Fibroblast of villous mesenchyme (primary cell): ENCODE measurements around the gene MBLAC2. TPM values are rescaled to one million over a fixed set of nuclear protein-coding genes. Genes with fewer than 3 reads are reported as not detected.

Experiments used
- DNase-seq: peaks from one replicate; pipeline ENCODE4 v3.0.0-alpha.2; 2010; ENCODE audit warnings: low read depth
- H3K4me3 ChIP-seq: 2 replicates; pipeline ENCODE4 v1.5.1; 2011; ENCODE audit warnings: low read depth, mild to moderate bottlenecking, low read length
- total RNA-seq: library from RNA; depleted of rRNA; stranded (reverse); fragments of >200 nt; gene quantifications from 2 replicates; pipeline ENCODE4 v1.2.3, GENCODE V29; 2012
- TF ChIP-seq, protein P1 (sequence below): IDR thresholded peaks from 2 replicates; pipeline ENCODE4 v1.5.1; 2012; ENCODE audit warnings: low read depth, mild to moderate bottlenecking, low read length; ENCODE audit not compliant: insufficient read depth

Gene MBLAC2
- total RNA-seq, 1 donor, result 6.9 TPM

DNA sequence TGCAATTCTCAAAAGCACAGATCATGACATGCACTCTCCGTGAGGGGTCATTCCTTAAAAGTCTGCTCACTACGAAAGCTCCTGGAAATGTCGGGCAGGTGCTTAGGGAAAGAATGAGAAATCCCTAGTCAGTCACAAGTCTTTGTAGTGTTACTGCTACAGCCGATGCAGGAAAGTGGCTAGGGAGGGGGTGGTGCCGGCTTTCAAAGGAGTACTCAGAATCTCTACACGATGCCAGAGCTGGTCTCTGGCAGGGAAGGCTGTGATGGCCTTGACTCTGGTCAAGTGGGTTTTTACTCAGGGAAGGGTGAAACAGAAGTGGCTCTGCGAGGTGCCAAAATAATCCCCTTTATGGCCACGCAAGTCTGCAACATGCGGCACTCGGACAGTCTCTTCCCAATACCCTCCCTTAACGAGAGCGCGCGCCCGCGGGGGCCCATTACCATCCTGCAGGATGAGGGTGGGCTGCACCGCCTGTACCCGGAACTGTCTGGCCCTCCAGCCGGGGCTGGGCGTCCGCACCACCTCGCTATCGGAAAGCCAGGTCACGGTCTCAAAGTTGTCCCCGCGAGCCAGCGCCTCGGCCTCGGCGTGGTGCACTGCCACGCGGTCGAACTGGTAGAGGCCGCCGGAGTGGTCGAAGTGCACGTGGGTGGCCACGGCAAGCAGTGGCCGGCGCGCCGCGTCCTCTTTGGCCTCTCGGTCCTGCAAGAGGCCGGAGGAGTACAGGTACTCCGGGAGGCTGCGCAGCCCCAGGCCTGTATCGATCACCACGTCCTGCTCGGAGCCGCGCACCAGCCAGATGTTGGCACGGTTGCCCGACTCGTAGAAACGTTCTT, 956 bp downstream of the MBLAC2 start:
- H3K4me3 ChIP-seq, result peak overlapping the region; percentile 82
- TF ChIP-seq, protein P1, sequence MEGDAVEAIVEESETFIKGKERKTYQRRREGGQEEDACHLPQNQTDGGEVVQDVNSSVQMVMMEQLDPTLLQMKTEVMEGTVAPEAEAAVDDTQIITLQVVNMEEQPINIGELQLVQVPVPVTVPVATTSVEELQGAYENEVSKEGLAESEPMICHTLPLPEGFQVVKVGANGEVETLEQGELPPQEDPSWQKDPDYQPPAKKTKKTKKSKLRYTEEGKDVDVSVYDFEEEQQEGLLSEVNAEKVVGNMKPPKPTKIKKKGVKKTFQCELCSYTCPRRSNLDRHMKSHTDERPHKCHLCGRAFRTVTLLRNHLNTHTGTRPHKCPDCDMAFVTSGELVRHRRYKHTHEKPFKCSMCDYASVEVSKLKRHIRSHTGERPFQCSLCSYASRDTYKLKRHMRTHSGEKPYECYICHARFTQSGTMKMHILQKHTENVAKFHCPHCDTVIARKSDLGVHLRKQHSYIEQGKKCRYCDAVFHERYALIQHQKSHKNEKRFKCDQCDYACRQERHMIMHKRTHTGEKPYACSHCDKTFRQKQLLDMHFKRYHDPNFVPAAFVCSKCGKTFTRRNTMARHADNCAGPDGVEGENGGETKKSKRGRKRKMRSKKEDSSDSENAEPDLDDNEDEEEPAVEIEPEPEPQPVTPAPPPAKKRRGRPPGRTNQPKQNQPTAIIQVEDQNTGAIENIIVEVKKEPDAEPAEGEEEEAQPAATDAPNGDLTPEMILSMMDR, result no peak
- peak; percentile 19 for DNase-seq

DNA sequence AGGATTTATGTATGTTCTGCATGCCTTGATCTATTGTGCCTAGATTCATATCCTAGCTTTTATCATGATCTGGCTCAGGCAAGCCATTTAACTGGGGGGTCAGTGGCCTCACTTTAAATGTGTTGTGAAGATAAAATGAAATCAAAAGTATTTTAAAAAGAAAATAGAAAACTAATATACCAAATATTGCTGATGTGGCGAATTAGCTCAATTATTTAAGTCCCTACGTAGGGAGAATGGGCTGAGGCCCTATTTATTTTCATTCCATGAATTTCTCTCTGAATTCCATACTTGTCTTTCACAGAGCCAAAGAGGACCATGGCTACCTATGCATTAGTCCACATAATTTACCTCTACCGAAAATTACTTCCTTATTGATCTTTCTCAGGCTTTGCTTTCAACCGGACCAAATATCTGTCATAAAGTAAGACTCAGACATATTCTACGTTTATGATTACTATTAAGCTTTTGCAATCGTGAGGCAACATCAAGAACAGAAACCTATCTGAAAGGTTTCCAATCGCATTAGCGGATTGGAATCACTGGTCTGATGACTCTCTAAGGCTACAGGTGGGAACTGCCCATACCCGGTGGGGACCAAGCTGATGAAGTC, 1.7 kb downstream of the MBLAC2 start:
- no peak for DNase-seq
- peak overlapping the region; percentile 82 for H3K4me3 ChIP-seq
- TF ChIP-seq, protein P1, result no peak

DNA sequence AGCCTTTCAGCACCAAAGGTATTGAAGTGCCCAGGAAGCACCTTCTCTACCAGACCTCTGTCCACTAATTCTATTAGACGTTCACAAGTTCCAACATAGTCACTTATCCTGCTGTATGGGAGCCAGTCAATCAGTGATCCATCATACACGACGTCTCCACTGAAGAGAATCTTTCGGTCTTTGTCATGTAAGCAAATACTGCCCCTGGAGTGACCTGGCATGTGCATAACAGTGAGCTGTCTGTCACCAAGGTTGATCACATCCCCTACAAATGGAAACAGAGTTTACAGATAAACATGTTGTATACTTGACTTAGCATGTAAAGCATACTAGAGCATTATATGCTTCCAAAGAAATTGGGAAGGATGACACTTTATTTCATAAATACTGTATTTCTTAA, 13.3 kb downstream of the MBLAC2 start:
- H3K4me3 ChIP-seq, result no peak overlapping the region
- TF ChIP-seq, protein P1, result no peak
- DNase-seq, result no peak

DNA sequence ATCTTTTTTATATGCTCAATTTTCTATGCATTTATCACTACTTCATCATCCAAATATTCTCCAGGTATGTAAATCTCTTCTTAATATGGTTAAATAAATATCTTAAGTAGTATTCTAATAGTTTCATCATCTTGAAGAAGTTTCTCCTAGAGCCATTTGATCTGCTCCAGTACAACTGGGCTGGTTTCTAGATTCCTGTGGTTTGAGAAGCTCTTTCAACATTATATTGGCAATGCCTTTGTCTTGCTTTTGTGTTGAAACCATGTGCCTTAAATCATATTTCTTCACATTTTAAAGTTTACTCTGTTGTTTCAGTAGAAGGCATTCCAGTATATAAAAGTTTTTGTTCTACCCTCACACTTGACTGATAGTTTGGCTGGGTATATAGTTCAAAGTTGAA, 27.6 kb downstream of the MBLAC2 start:
- peak; percentile 27 for DNase-seq
- TF ChIP-seq, protein P1, result no peak
- H3K4me3 ChIP-seq, result no peak overlapping the region

DNA sequence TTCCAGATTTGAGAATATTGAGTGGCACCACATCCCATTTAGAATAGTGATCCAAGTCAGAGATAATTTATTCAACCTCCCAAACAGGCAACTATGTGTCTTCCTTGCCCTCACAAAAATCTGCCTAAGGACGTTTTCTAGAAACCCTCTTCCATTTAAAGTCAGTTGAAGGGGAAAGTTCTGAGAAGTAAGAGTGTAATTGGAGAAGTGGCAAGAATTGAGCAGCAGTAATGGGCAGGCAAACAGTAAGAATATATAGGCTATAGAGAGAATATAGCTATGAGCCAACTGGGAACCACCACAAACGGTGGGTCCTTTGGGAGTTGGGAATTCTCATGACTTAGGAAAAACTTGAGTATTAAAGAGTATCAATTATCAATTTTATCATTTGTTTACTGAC, 33.9 kb downstream of the MBLAC2 start:
- no peak for DNase-seq
- no peak overlapping the region for H3K4me3 ChIP-seq
- TF ChIP-seq, protein P1, result no peak

DNA sequence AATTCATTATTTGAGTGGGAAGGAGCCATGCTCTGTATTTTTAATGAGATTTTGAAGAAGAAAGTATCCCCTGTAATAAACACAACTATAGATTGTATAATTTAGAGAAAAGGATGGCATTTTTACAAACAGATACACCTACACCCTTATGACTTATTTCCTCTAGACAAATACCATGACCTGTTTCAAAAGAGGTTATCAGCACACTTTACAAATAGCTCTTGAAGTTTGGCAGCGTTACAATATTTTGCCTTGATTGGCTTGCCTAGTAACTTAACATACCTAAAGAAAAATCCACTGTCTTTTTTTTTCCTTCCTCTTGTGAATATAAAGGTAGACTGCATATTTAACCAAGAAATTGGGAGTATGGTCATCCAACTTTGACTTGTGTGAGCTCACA, 36.5 kb downstream of the MBLAC2 start:
- TF ChIP-seq, protein P1, result no peak
- H3K4me3 ChIP-seq, result no peak overlapping the region
- DNase-seq, result peak; percentile 8
